HCT116 (cell line): ENCODE results near the gene POLR2J2. TPM values are rescaled to one million over a fixed set of nuclear protein-coding genes. Genes with fewer than 3 reads are reported as not detected.
"Not testable (repeated sequence)": the region's sequence is repeated elsewhere in the genome, so short reads cannot be mapped to it uniquely, and the experiment has no call there.

ENCODE experiments used
- ATAC-seq: fragments of 200-7000 bp; cut with Tn5 transposase; 2 replicates; pipeline ENCODE4 v1.9.1; 2020; ENCODE audit warnings: mild to moderate bottlenecking, moderate library complexity
- BruUV-seq: library from RNA; stranded (reverse); fragments of 400-500 nt; replicated peaks from 2 replicates; lab custom pipeline; 2021; lab: Mats Ljungman, UMichigan
- CTCF ChIA-PET: fragments of 300-600 bp; sonication (Branson Sonifier 250); formaldehyde crosslinking; loops from one replicate; lab custom pipeline; 2021; ENCODE audit warnings: antibody characterized with exemption; lab: Charles Lee
- POLR2A ChIA-PET: fragments of 300-600, 350-600 bp; sonication (Branson Sonifier 250); formaldehyde crosslinking; loops from one replicate; lab custom pipeline; 2021; ENCODE audit warnings: antibody characterized with exemption; lab: Charles Lee
- RAD21 ChIA-PET, 2 experiments: fragments of 300-600 bp; sonication (Branson Sonifier 250); formaldehyde crosslinking; loops; one replicate each; lab custom pipeline; 2023; ENCODE audit warnings: low total read pairs in 2 of 2; ENCODE audit not compliant: uncharacterized antibody in 2 of 2, unreplicated experiment in 2 of 2, low non-redundant PET in 1 of 2; lab: Charles Lee
- DNase-seq: peaks from one replicate; pipeline ENCODE4 v3.0.0-alpha.2; 2010; ENCODE audit warnings: low read depth, low spot score
- H2AFZ ChIP-seq: fragments of 200-600 bp; shearing (Covaris generic), sonication (generic); 2 replicates; pipeline ENCODE4 v1.6.1; 2017; ENCODE audit warnings: low read depth, mixed run types, mixed read lengths, antibody characterized with exemption, low read length; ENCODE audit not compliant: poor library complexity, severe bottlenecking
- H3K27ac ChIP-seq: 2 replicates; pipeline ENCODE4 v1.5.1; 2012; ENCODE audit warnings: low read depth, low read length
- H3K27me3 ChIP-seq: fragments of 200-600 bp; sonication (generic); 2 replicates; pipeline ENCODE4 v1.6.1; 2016; ENCODE audit warnings: mixed run types, low read length, mixed read lengths; ENCODE audit not compliant: insufficient read depth
- H3K36me3 ChIP-seq, 2 experiments: fragments of 200-500 bp in 1 of 2; fragments of 200-600 bp in 1 of 2; sonication (Bioruptor generic) in 1 of 2; sonication (generic) in 1 of 2; 2 replicates each; pipeline versions ENCODE4 v1.5.1 to v1.6.1; 2014 to 2016; ENCODE audit warnings: low read length in 2 of 2, inconsistent platforms in 1 of 2, mixed read lengths in 1 of 2, mixed run types in 1 of 2; ENCODE audit not compliant: insufficient read depth in 2 of 2, control insufficient read depth in 1 of 2
- H3K4me1 ChIP-seq, 2 experiments: fragments of 200-600 bp in 1 of 2; sonication (generic) in 1 of 2; 2 replicates each; pipeline versions ENCODE4 v1.5.1 to v1.6.1; 2012 to 2017; ENCODE audit warnings: low read length in 2 of 2, inconsistent platforms in 1 of 2, mild to moderate bottlenecking in 1 of 2, mixed read lengths in 1 of 2, mixed run types in 1 of 2, moderate library complexity in 1 of 2; ENCODE audit not compliant: insufficient read depth in 2 of 2, control insufficient read depth in 1 of 2
- H3K4me2 ChIP-seq: fragments of 200-600 bp; sonication (generic); 2 replicates; pipeline ENCODE4 v1.6.1; 2017; ENCODE audit warnings: mixed run types, low read length, mixed read lengths
- H3K4me3 ChIP-seq, 2 experiments: fragments of 200-600 bp in 1 of 2; sonication (generic) in 1 of 2; replicated peaks in 1 of 2; 2 replicates each; pipeline ENCODE4 v1.5.1; 2011 to 2016; ENCODE audit warnings: low read length in 2 of 2, control low read depth in 1 of 2, low read depth in 1 of 2, mild to moderate bottlenecking in 1 of 2, mixed read lengths in 1 of 2, mixed run types in 1 of 2
- H3K79me2 ChIP-seq: fragments of 200-600 bp; sonication (generic); 2 replicates; pipeline ENCODE4 v1.6.1; 2017; ENCODE audit warnings: mild to moderate bottlenecking, mixed run types, low read length, moderate library complexity, mixed read lengths; ENCODE audit not compliant: insufficient read depth
- H3K9ac ChIP-seq: fragments of 200-600 bp; sonication (generic); 2 replicates; pipeline ENCODE4 v1.6.1; 2016; ENCODE audit warnings: low read length, mixed read lengths
- H3K9me2 ChIP-seq: fragments of 200-600 bp; sonication (generic), shearing (Covaris generic); 2 replicates; pipeline ENCODE4 v1.6.1; 2017; ENCODE audit warnings: mixed run types, mild to moderate bottlenecking, moderate library complexity; ENCODE audit not compliant: insufficient read depth
- H3K9me3 ChIP-seq, 2 experiments: fragments of 200-500 bp in 1 of 2; fragments of 200-600 bp in 1 of 2; sonication (Bioruptor generic) in 1 of 2; sonication (generic) in 1 of 2; 2 replicates each; pipeline ENCODE4 v1.6.1; 2014 to 2017; ENCODE audit warnings: low read length in 2 of 2, mixed read lengths in 2 of 2, inconsistent platforms in 1 of 2, low read depth in 1 of 2, mild to moderate bottlenecking in 1 of 2, mixed run types in 1 of 2, moderate library complexity in 1 of 2; ENCODE audit not compliant: control insufficient read depth in 1 of 2, insufficient read depth in 1 of 2
- H4K20me1 ChIP-seq: fragments of 200-600 bp; sonication (generic), shearing (Covaris generic); 2 replicates; pipeline ENCODE4 v1.6.1; 2017; ENCODE audit warnings: mixed run types, mild to moderate bottlenecking, moderate library complexity; ENCODE audit not compliant: insufficient read depth
- intact Hi-C: fragments of 100-400 bp; cut with micrococcal nuclease; formaldehyde crosslinking; loops from 2 replicates; pipeline ENCODE4 v1.10.0; 2022
- total RNA-seq: library from RNA; stranded (reverse); gene quantifications from one replicate; pipeline ENCODE4 v1.2.1, GENCODE V29; 2021; ENCODE audit not compliant: unreplicated experiment

POLR2J2 gene
- total RNA-seq, 1 experiment from 2014 or later = 6.2 TPM

DNA sequence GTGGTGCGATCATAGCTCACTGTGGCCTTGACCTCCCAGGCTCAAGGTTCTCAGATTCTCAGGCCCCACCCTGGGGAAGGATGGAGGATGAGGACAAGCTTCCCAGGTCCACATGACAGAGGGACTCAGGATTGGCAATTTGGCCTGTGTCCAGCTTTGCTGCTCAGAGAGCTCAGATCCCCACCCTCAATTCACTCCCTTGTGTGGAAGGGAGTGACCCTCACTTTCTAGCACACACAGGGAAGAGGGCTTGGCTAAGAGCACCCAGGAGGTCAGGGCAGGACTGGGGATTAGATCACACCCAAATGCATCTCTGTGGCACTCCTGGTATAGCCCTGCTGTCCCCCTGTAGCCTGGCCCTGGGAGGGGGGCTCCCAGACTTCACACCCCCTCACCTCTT, 28.1 kb downstream of the POLR2J2 start:
- H3K9me3 ChIP-seq, H3K79me2 ChIP-seq, DNase-seq, H3K36me3 ChIP-seq, H3K27ac ChIP-seq, POLR2A ChIA-PET, CTCF ChIA-PET, H3K4me2 ChIP-seq, H3K9me2 ChIP-seq, RAD21 ChIA-PET, H3K4me1 ChIP-seq, H3K9ac ChIP-seq, H3K27me3 ChIP-seq, H2AFZ ChIP-seq, H3K4me3 ChIP-seq, ATAC-seq, intact Hi-C loops, H4K20me1 ChIP-seq: not testable (repeated sequence)
- TSS peak; percentile 51 for BruUV-seq

- H3K27me3 ChIP-seq, H2AFZ ChIP-seq, H3K9ac ChIP-seq, intact Hi-C loops, RAD21 ChIA-PET, H3K79me2 ChIP-seq, BruUV-seq, ATAC-seq, CTCF ChIA-PET, H3K4me1 ChIP-seq, DNase-seq, H3K9me2 ChIP-seq, H4K20me1 ChIP-seq, H3K4me2 ChIP-seq, H3K36me3 ChIP-seq, POLR2A ChIA-PET, H3K9me3 ChIP-seq, H3K27ac ChIP-seq, H3K4me3 ChIP-seq: not testable (repeated sequence)
These were observed 28.8 kb downstream of the POLR2J2 start, which contains the start of gene UPK3BL1 for GRCh38 chr7:102642691-102643090. Gene UPK3BL1 (minus strand): TSS chr7:102642791. CDS start chr7:102642741, 50 bp downstream.

- H3K9me2 ChIP-seq, H3K27ac ChIP-seq, intact Hi-C loops, H3K27me3 ChIP-seq, H3K79me2 ChIP-seq, H3K9me3 ChIP-seq, H2AFZ ChIP-seq, H3K36me3 ChIP-seq, H4K20me1 ChIP-seq, POLR2A ChIA-PET, H3K4me3 ChIP-seq, CTCF ChIA-PET, H3K4me2 ChIP-seq, DNase-seq, H3K4me1 ChIP-seq, BruUV-seq, H3K9ac ChIP-seq, RAD21 ChIA-PET: not testable (repeated sequence)
- ATAC-seq = peak; percentile 31
These were observed 32.6 kb downstream of the POLR2J2 start for GRCh38 chr7:102638848-102639247.

DNA sequence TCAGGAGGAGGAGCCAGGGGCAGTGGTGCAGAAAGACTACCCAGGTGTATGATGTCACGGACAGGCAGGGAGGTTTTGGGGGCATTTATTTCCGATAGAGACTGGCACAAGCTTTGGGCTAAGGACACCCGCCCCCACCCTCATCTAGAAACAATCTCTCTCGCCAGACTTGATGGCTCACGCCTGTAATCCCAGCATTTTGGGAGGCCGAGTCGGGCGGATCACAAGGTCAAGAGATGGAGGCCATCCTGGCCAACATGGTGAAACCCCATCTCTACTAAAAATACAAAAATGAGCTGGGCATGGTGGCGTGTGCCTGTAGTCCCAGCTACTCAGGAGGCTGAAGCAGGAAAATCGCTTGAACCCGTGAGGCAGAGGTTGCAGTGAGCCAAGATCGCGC, 34.5 kb downstream of the POLR2J2 start:
- H4K20me1 ChIP-seq, BruUV-seq, H3K4me2 ChIP-seq, DNase-seq, H2AFZ ChIP-seq, H3K79me2 ChIP-seq, H3K4me1 ChIP-seq, H3K27ac ChIP-seq, H3K4me3 ChIP-seq, H3K27me3 ChIP-seq, CTCF ChIA-PET, H3K9me3 ChIP-seq, H3K9me2 ChIP-seq, H3K36me3 ChIP-seq, intact Hi-C loops, H3K9ac ChIP-seq, POLR2A ChIA-PET, RAD21 ChIA-PET, ATAC-seq: not testable (repeated sequence)
